ENCODE measurements around the gene REXO4.

GRCh38 chr9:133436681-133437080 is 18.9 kb upstream of the REXO4 start:
- TF ChIP-seq CTCF (optimal IDR thresholded peaks at IDR 0.05 in 1 of 3, IDR thresholded peaks at IDR 0.05 in 1 of 3, conservative IDR thresholded peaks at IDR 0.05 in 1 of 3; ENCODE audit: extremely low read depth in 1 of 3, insufficient read depth in 2 of 3, low read length in 3 of 3) (no peak), EZH2 (IDR thresholded peaks at IDR 0.05; ENCODE audit: low read length) (no peak)
